Right lobe of liver (tissue), 4 donors: ENCODE results near the gene FGF9.

ENCODE experiments used
- CTCF ChIP-seq, 4 donors: fragments of 200-600 bp in 3 of 4; fragments of 450-650 bp in 1 of 4; IDR thresholded peaks; one replicate each; pipeline versions ENCODE4 v1.5.1 to v1.8.0; 2016 to 2022; ENCODE audit warnings: antibody characterized with exemption in 4 of 4, mild to moderate bottlenecking in 2 of 4
- POLR2A ChIP-seq: fragments of 450-650 bp; IDR thresholded peaks from one replicate; pipeline ENCODE4 v1.6.1; 2017; ENCODE audit warnings: antibody characterized with exemption, mild to moderate bottlenecking
- donor health status: DM: no; HTN: no; CAD: no.
- donor health status: DM: no; HTN: no; CAD: no.
- donor health status: DM: no; HTN: yes; CAD: no.

- TF ChIP-seq CTCF (IDR thresholded peaks at IDR 0.05) (no peak), POLR2A (no peak)
These were observed 12.3 kb downstream of the FGF9 start for GRCh38 chr13:21683034-21683733.
